HEK293T (cell line): ENCODE data around the gene SLC39A8.

Experiments used
- ARNT ChIP-seq: fragments of 450-650 bp; IDR thresholded peaks from 2 replicates; pipeline ENCODE4 v1.6.1; 2017; ENCODE audit warnings: mild to moderate bottlenecking
- BHLHE40 ChIP-seq: fragments of 450-650 bp; IDR thresholded peaks from 2 replicates; pipeline ENCODE4 v1.6.1; 2016; ENCODE audit warnings: mild to moderate bottlenecking, moderate library complexity, borderline replicate concordance
- CTBP1 ChIP-seq: fragments of 450-650 bp; IDR thresholded peaks from 2 replicates; pipeline ENCODE4 v1.6.1; 2016; ENCODE audit warnings: borderline replicate concordance
- ELF4 ChIP-seq: fragments of 450-650 bp; IDR thresholded peaks from 2 replicates; pipeline ENCODE4 v1.6.1; 2017; ENCODE audit warnings: antibody characterized with exemption
- FOXA1 ChIP-seq: fragments of 450-650 bp; IDR thresholded peaks from 2 replicates; pipeline ENCODE4 v1.6.1; 2016; ENCODE audit warnings: mild to moderate bottlenecking
- FOXK2 ChIP-seq: fragments of 450-650 bp; IDR thresholded peaks from 2 replicates; pipeline ENCODE4 v1.6.1; 2016; ENCODE audit warnings: mild to moderate bottlenecking
- FOXM1 ChIP-seq: fragments of 450-650 bp; IDR thresholded peaks from 2 replicates; pipeline ENCODE4 v1.6.1; 2017; ENCODE audit warnings: mild to moderate bottlenecking, borderline replicate concordance
- HDGF ChIP-seq: fragments of 450-650 bp; IDR thresholded peaks from 2 replicates; pipeline ENCODE4 v1.6.1; 2017; ENCODE audit warnings: antibody characterized with exemption, borderline replicate concordance
- NFRKB ChIP-seq: fragments of 450-650 bp; IDR thresholded peaks from 2 replicates; pipeline ENCODE4 v1.6.1; 2016; ENCODE audit warnings: mild to moderate bottlenecking, moderate library complexity
- PKNOX1 ChIP-seq: fragments of 450-650 bp; IDR thresholded peaks from 2 replicates; pipeline ENCODE4 v1.6.1; 2016
- SP1 ChIP-seq: fragments of 450-650 bp; IDR thresholded peaks from 2 replicates; pipeline ENCODE4 v1.6.1; 2017
- SUZ12 ChIP-seq: fragments of 450-650 bp; IDR thresholded peaks from 2 replicates; pipeline ENCODE4 v1.6.1; 2016; ENCODE audit warnings: mild to moderate bottlenecking
- TARDBP ChIP-seq: fragments of 450-650 bp; IDR thresholded peaks from 2 replicates; pipeline ENCODE4 v1.6.1; 2016
- ZNF384 ChIP-seq: fragments of 450-650 bp; IDR thresholded peaks from 2 replicates; pipeline ENCODE4 v1.6.1; 2016

GRCh38 chr4:102252171-102252570 is 93.1 kb downstream of the SLC39A8 start:
- TF ChIP-seq TARDBP (no peak), FOXK2 (no peak), SP1 (no peak), BHLHE40 (no peak), FOXA1 (no peak), ARNT (no peak), FOXM1 (no peak), SUZ12 (no peak), CTBP1 (no peak), ELF4 (no peak), ZNF384 (no peak), NFRKB (no peak), HDGF (no peak), PKNOX1 (no peak)
